Stimulated activated memory B cell treated with anti-CD40 and anti-IgM and Interleukin-4, amounts not matched to agents 10 μg/mL and 1 μg/mL and 100 μg/mL, for 72 hours (primary cell): ENCODE results near the gene MSX2.

Source experiments
- ATAC-seq: fragments of 150-1000 bp; cut with Tn5 transposase; 2 replicates; pipeline ENCODE4 v1.10.0; 2021
- H3K27ac Mint-ChIP-seq: one replicate; pipeline ENCODE4 v1.8.0; 2022; ENCODE audit warnings: mild to moderate bottlenecking, mixed read lengths
- H3K27me3 Mint-ChIP-seq: one replicate; pipeline ENCODE4 v1.8.0; 2022; ENCODE audit warnings: mixed read lengths
- H3K36me3 Mint-ChIP-seq: one replicate; pipeline ENCODE4 v1.8.0; 2022; ENCODE audit warnings: mixed read lengths
- H3K4me1 Mint-ChIP-seq: one replicate; pipeline ENCODE4 v1.8.0; 2022; ENCODE audit warnings: mixed read lengths
- H3K4me3 Mint-ChIP-seq: one replicate; pipeline ENCODE4 v1.8.0; 2022; ENCODE audit warnings: mild to moderate bottlenecking, moderate library complexity, mixed read lengths
- H3K9me3 Mint-ChIP-seq: one replicate; pipeline ENCODE4 v1.8.0; 2022; ENCODE audit warnings: mixed read lengths

Gene MSX2

DNA sequence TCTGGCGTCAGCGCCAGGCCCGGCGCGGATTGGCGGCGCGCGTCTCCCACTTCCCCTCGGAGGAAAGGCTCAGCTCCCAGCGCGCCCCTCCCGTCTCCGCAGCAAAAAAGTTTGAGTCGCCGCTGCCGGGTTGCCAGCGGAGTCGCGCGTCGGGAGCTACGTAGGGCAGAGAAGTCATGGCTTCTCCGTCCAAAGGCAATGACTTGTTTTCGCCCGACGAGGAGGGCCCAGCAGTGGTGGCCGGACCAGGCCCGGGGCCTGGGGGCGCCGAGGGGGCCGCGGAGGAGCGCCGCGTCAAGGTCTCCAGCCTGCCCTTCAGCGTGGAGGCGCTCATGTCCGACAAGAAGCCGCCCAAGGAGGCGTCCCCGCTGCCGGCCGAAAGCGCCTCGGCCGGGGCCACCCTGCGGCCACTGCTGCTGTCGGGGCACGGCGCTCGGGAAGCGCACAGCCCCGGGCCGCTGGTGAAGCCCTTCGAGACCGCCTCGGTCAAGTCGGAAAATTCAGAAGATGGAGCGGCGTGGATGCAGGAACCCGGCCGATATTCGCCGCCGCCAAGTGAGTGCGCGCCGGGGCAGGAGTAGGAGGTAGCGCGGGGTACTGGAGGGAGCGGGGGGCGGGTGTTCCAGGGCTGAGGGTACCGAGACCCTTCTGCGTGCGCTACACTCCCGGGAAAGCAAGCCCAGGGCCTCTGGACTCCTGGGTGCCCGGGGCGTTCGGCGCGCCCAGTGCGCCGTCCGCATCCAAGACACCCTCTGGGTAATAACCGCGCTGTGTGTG is at the start of gene MSX2:
MSX2 (plus strand) TSS at position 99 of the 777 bp plus-strand sequence; CDS start at position 177, 78 bp downstream.
- Mint-ChIP-seq H3K4me1 (peaks cover 6% of the 10 kb centered on the region), H3K27ac (no peak within 1 kb of the TSS), H3K36me3 (no peaks in the 10 kb centered on the region), H3K27me3 (peaks cover 92% of the 10 kb centered on the region), H3K4me3 (peak within 1 kb of the TSS; percentile 29), H3K9me3 (no peaks in the 10 kb centered on the region)
- ATAC-seq: no peak

DNA sequence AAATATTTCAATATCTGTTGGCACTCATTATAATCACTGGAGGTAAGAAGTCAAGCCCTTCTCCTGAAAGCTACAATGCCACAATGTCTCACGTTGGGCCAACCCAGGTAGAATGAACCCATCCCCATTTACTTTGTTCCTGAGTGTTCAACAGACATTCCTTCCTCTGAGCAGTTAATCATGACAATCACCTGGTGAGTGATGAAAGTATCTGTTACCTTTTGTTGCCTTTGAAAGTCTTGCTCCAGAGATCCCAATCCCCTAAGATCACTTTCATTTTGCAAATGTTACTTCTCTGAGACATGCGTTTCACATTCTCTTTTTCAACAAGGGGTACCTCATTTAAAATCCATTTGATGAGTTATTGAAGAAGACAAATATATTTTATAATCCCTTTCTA is 49.3 kb upstream of the MSX2 start:
- no peaks in the 10 kb centered on the region for H3K36me3 Mint-ChIP-seq
- no peak overlapping the region for H3K4me3 Mint-ChIP-seq

DNA sequence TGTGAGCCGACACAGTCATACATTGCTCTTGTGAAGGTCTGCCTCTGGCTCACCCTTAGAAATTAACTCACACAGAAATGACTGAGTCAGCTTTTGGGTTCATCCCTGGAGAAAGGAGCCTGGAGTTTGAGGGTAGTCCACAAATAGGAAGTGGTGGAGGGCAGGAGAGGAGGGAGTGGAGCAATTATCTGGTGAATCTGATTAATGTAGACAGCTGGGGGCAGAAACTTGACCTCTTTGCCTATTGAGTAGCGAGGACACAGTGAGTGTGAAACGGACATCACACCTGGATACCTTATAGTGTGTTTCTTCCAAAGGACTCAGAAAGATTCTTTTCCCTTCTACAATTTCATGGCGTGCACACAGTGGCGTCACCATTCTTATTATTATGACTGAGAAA is 48.5 kb upstream of the MSX2 start:
- Mint-ChIP-seq H3K27ac (no peak overlapping the region), H3K4me1 (no peaks in the 10 kb centered on the region), H3K36me3 (no peaks in the 10 kb centered on the region), H3K27me3 (peaks cover 9% of the 10 kb centered on the region), H3K9me3 (peaks cover 3% of the 10 kb centered on the region), H3K4me3 (no peak overlapping the region)
- ATAC-seq: no peak

More for the DNA sequence above, 49.3 kb upstream of the MSX2 start:
- no peak overlapping the region for H3K27ac Mint-ChIP-seq
- peaks cover under 1% of the 10 kb centered on the region for H3K9me3 Mint-ChIP-seq
- peaks cover 9% of the 10 kb centered on the region for H3K27me3 Mint-ChIP-seq
- no peak for ATAC-seq
- no peaks in the 10 kb centered on the region for H3K4me1 Mint-ChIP-seq

DNA sequence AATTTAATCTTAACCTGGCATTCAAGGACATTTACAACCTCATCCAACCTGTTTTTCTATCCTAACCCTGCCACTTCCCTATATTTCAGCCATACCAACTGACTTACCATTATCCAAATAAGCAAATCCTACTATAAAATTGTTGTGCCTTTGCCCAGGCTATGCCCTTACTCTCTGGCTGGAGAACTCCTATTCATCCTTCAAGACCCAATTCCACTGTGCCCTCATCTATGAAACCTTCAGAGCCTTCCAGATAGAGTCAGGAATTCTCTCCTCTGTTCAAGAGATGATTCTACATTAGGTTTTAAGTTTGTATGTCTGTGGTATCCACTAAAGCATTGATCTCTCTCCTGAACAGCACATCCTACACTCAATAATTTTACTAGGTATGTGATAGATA is 46.3 kb upstream of the MSX2 start:
- Mint-ChIP-seq H3K9me3 (peaks cover 3% of the 10 kb centered on the region), H3K4me3 (no peak overlapping the region), H3K27me3 (no peaks in the 10 kb centered on the region), H3K27ac (no peak overlapping the region), H3K36me3 (no peaks in the 10 kb centered on the region), H3K4me1 (no peaks in the 10 kb centered on the region)
- ATAC-seq: no peak

GRCh38 chr5:174680901-174681565 is 43.3 kb upstream of the MSX2 start:
- Mint-ChIP-seq H3K36me3 (no peaks in the 10 kb centered on the region), H3K9me3 (peaks cover 3% of the 10 kb centered on the region), H3K27ac (no peak overlapping the region), H3K4me1 (no peaks in the 10 kb centered on the region), H3K4me3 (no peak overlapping the region), H3K27me3 (no peaks in the 10 kb centered on the region)
- ATAC-seq: no peak

GRCh38 chr5:174687503-174687902 is 36.9 kb upstream of the MSX2 start:
- no peak for ATAC-seq
- peaks cover 2% of the 10 kb centered on the region for H3K4me1 Mint-ChIP-seq

DNA sequence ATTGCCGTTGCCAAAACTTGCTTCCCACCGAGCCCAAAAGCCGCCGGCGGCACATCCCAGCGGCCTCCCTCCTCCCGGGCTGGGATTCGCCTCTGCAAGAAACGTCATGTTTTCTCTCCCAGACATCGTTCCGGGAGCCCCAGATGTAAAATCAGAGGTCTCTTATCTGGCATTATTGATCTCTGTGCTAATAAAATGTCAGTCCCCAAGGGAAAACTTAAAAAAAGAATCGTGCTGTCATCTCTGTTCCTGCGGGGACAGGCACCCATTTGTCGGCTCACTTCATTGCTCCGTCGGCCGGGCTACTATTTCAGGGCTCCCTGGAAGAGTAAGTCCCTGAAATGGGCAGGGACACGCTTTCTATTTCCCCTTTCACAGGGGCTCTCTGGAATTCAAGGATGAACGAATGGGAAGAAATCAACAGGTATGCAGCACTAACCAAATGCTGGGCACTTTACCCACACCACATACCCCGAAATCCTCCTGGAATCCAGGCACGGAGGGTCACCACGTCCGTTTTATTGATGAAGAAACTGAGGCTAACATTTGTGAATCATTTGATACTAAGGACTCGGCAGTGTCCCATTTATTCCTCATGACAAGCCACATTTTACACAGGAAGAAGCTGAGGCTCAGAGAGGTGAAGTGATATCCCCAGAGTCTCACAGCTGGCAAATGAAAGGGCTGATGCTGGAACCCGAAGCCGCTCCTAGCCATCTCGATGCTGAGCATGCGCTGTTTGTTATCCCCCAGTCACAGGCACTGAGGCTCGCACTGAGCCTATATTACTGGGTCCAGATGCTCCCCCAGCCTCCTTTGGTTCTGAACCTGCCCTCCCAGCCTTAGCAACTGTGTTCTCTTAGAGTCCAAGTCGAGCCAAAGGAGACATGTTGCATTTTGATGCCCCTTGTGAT is 35.7 kb upstream of the MSX2 start:
- Mint-ChIP-seq H3K4me1 (peaks cover 9% of the 10 kb centered on the region), H3K27me3 (peaks cover 52% of the 10 kb centered on the region), H3K4me3 (no peak overlapping the region), H3K9me3 (peaks cover 2% of the 10 kb centered on the region), H3K36me3 (no peaks in the 10 kb centered on the region), H3K27ac (no peak overlapping the region)
- ATAC-seq: no peak

More at GRCh38 chr5:174687503-174687902, 36.9 kb upstream of the MSX2 start:
- no peak overlapping the region for H3K27ac Mint-ChIP-seq
- H3K36me3 Mint-ChIP-seq: no peaks in the 10 kb centered on the region
- no peaks in the 10 kb centered on the region for H3K9me3 Mint-ChIP-seq
- H3K27me3 Mint-ChIP-seq: peaks cover 40% of the 10 kb centered on the region
- H3K4me3 Mint-ChIP-seq: no peak overlapping the region

DNA sequence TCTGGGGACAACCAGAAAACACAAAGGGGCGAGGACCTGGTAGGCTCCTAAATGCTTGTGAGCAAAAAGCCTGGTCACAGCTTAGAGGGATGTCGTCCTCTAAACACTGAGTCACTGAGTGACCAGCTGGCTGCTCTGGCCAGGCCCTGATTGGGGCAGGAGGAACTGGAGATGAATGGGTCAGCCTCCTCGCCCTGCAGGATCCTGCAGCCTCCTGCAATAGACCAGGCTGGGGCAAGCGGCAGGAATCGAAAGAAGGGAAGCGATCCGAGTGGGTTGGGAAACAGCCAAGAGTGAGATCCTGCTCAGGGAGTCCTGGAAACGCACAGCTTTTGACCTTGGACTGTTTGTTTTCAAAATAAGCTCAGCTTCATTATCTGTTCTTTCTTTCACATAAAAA is 34.1 kb upstream of the MSX2 start:
- H3K9me3 Mint-ChIP-seq: peaks cover 4% of the 10 kb centered on the region
- H3K27ac Mint-ChIP-seq: no peak overlapping the region
- H3K27me3 Mint-ChIP-seq: peaks cover 62% of the 10 kb centered on the region

DNA sequence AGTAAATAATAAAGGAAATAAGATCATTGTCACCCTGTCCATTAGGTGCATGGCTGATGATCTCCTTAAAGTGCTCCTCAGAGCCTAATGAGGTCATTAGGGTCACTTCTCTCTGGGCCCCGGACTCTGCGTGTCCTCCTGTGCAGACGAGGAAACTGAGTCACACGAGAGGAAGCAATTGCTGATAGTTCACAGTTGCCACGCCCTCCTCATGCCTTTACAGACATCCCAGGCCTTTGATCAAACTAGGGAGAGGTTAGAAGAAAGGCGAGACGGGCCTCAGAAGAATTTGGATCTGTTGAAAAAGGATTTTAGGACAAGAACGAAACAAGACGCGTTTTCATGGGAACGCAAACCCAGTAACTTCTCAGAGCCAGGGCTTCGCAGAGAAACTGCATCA is 32.0 kb upstream of the MSX2 start:
- ATAC-seq: no peak
- Mint-ChIP-seq H3K9me3 (peaks cover 4% of the 10 kb centered on the region), H3K36me3 (no peaks in the 10 kb centered on the region), H3K4me1 (peaks cover 9% of the 10 kb centered on the region), H3K27ac (no peak overlapping the region), H3K4me3 (no peak overlapping the region), H3K27me3 (peaks cover 72% of the 10 kb centered on the region)

More for the DNA sequence above, 34.1 kb upstream of the MSX2 start:
- no peak for ATAC-seq
- H3K4me1 Mint-ChIP-seq: peaks cover 9% of the 10 kb centered on the region
- H3K4me3 Mint-ChIP-seq: no peak overlapping the region
- H3K36me3 Mint-ChIP-seq: no peaks in the 10 kb centered on the region

DNA sequence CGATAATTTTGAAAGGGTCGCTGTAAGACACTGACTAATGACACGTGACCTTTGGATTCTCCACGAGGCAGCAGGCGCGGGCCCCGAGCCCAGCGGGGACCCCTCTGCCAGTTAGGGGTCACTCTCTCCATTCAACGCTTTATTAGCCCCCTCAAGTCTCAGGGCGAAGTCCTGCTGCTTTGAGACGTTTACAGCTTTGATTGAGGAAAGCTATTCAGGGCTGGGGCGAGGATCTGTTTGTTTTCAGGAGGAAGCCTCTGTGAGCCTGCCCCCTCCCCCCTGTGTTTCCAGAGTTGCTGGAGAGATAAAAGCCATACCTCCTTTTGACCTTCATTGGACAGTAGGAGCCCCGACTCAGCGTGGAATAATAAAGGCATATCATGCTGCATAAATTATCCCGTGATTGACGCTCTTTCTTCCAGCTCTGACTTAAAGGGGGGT is 31.4 kb upstream of the MSX2 start:
- H3K27me3 Mint-ChIP-seq: peaks cover 71% of the 10 kb centered on the region

DNA sequence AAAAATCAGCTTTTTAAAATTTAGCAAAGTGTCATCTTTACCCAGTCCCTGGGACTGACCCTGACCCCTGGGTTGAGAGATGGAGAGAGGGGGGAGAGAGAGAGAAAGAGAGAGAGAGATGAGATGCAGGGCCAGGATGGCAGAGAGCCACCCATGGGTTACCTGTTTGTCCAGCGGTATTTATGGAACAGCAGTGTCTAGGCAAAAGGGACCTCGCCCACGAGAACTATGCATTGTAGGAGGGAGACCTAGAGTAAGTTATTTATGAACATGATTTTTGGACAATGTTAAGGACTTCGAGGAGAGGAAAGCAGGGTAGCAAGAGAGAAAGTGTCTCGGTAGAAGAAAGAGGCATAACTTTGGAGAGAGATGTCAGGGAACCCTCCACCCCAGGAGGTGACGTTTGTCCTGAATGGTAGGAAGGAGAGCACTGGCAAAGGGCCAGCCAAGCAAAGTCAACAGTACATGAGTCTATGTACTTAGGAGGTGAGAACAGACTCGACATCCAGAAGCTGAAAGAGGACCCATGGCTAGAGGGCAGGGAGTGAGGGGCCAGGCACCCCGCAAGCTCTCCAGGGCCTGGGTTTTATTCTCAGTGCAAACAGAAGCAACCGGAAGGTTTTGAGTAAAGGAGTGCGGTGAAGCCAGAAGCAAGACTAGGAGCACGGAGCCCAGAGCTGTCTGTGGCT is 30.5 kb upstream of the MSX2 start:
- H3K27ac Mint-ChIP-seq: no peak overlapping the region
- no peak for ATAC-seq
- H3K27me3 Mint-ChIP-seq: peaks cover 62% of the 10 kb centered on the region
- no peaks in the 10 kb centered on the region for H3K36me3 Mint-ChIP-seq
- peaks cover 4% of the 10 kb centered on the region for H3K9me3 Mint-ChIP-seq
- peaks cover 9% of the 10 kb centered on the region for H3K4me1 Mint-ChIP-seq
- H3K4me3 Mint-ChIP-seq: no peak overlapping the region

More for the DNA sequence above, 31.4 kb upstream of the MSX2 start:
- H3K4me1 Mint-ChIP-seq: peaks cover 9% of the 10 kb centered on the region
- H3K9me3 Mint-ChIP-seq: peaks cover 4% of the 10 kb centered on the region
- H3K27ac Mint-ChIP-seq: no peak overlapping the region
- H3K36me3 Mint-ChIP-seq: no peaks in the 10 kb centered on the region
- no peak overlapping the region for H3K4me3 Mint-ChIP-seq
- ATAC-seq: no peak

GRCh38 chr5:174694611-174695010 is 29.8 kb upstream of the MSX2 start:
- no peak for ATAC-seq
- H3K27ac Mint-ChIP-seq: no peak overlapping the region
- H3K36me3 Mint-ChIP-seq: no peaks in the 10 kb centered on the region
- peaks cover 9% of the 10 kb centered on the region for H3K4me1 Mint-ChIP-seq
- H3K9me3 Mint-ChIP-seq: peaks cover 4% of the 10 kb centered on the region
- H3K27me3 Mint-ChIP-seq: peaks cover 59% of the 10 kb centered on the region
- H3K4me3 Mint-ChIP-seq: no peak overlapping the region

DNA sequence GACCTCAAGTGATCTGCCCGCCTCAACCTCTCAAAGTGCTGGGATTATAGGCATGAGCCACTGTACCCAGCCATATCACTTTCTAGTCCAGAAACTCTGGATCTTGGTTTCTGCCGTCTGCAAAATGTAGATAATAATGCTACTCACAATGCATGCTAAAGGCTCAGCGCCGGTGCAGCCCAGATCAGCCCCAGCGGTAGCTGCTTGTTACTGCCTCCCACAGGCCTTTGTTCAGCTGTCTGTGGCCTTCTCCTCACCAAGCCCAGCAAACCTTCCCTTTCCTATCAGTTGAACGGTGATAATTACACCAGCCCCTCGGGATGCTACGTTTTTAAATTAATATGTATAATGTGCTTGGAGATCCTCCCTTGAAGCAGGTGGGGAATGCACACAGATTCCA is 26.2 kb upstream of the MSX2 start:
- ATAC-seq: no peak
- no peaks in the 10 kb centered on the region for H3K4me1 Mint-ChIP-seq
- H3K9me3 Mint-ChIP-seq: peaks cover 7% of the 10 kb centered on the region
- peaks cover 25% of the 10 kb centered on the region for H3K27me3 Mint-ChIP-seq
- no peaks in the 10 kb centered on the region for H3K36me3 Mint-ChIP-seq
- H3K27ac Mint-ChIP-seq: no peak overlapping the region
- no peak overlapping the region for H3K4me3 Mint-ChIP-seq

DNA sequence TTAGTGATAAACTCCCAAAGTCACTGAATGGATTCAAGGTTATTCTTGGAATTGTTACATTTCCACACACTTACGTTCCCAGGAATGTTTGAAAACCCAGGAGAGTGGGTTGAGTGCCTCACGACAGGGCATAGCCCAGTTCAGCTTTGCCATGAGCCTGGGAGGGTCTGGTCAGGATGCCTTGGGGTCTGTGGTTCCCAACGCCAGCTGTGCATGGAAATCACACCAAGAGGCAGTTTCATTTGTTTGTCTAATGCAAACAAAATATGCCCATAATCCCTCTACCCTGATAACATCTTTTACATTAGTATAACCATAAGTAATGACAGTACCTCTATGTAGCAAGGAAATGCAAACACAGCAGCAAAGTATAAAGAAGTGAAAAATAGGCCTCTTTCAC is 25.3 kb upstream of the MSX2 start:
- Mint-ChIP-seq H3K4me3 (no peak overlapping the region), H3K9me3 (peaks cover 2% of the 10 kb centered on the region), H3K27me3 (peaks cover 15% of the 10 kb centered on the region), H3K27ac (no peak overlapping the region), H3K4me1 (no peaks in the 10 kb centered on the region), H3K36me3 (no peaks in the 10 kb centered on the region)
- ATAC-seq: no peak
